ENCODE measurements around the gene S100A2.

S100A2 gene

DNA sequence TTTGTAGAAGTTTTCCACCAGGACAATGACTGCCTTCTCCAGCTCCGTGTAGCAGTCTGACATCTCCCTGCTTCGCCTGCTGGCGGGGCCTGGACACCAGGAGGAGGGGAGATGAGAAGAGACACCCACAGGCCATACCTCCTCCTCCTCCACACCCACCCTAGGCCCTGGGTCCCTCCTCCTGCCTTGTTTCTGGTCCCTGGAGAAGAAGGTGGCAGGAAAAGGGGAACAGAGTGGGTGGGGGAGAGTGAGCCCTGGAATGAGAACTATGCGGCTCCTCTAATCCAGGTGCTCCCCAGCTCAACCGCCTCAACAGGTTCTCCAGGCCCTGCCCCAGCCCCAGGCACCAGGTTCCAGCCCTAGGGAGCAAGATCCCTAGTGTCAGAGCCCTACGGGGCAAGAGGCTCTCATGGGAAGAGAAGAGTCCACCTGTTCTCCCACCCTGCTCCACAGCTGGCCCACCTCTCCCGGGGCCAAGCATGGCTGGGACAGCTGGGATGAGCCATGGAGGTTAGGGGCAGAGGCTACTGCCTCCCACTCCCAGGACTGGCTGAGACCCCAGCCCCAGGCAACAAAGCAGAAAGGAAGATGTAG lies 42.5 kb upstream of the S100A2 start:
- no peak overlapping the region for H3K4me2 ChIP-seq (ENCODE audit: low read depth, low read length, poor library complexity, severe bottlenecking)
- no peaks in the 10 kb centered on the region for H3K4me1 ChIP-seq (ENCODE audit: insufficient read depth, low read length, poor library complexity, severe bottlenecking)
- H3K9me2 ChIP-seq (replicated peaks; ENCODE audit: low read depth, low read length): no peaks in the 10 kb centered on the region
- H3K79me2 ChIP-seq (ENCODE audit: insufficient read depth, low read length): no peaks in the 10 kb centered on the region
- H3K9me3 ChIP-seq (ENCODE audit: insufficient read depth, low read depth, low read length): no peaks in the 10 kb centered on the region
- no peaks in the 10 kb centered on the region for H3K27me3 ChIP-seq (ENCODE audit: insufficient read depth, low read length, poor library complexity, severe bottlenecking)
- H3K36me3 ChIP-seq (ENCODE audit: insufficient read depth, low read length): no peaks in the 10 kb centered on the region
- no peaks in the 10 kb centered on the region for H3F3A ChIP-seq (ENCODE audit: low read depth)
- no peak overlapping the region for H3K9ac ChIP-seq (ENCODE audit: low read depth, low read length, poor library complexity, severe bottlenecking)
- no peak overlapping the region for H2AFZ ChIP-seq (ENCODE audit: low read length)
- H4K20me1 ChIP-seq (ENCODE audit: insufficient read depth, low read length, poor library complexity, severe bottlenecking): no peaks in the 10 kb centered on the region
- H3K4me3 ChIP-seq (ENCODE audit: low read length, poor library complexity, severe bottlenecking): no peak overlapping the region
- TF ChIP-seq EZH2phosphoT487 (IDR thresholded peaks at IDR 0.05; ENCODE audit: borderline replicate concordance): no peak
- TF ChIP-seq, protein P1, sequence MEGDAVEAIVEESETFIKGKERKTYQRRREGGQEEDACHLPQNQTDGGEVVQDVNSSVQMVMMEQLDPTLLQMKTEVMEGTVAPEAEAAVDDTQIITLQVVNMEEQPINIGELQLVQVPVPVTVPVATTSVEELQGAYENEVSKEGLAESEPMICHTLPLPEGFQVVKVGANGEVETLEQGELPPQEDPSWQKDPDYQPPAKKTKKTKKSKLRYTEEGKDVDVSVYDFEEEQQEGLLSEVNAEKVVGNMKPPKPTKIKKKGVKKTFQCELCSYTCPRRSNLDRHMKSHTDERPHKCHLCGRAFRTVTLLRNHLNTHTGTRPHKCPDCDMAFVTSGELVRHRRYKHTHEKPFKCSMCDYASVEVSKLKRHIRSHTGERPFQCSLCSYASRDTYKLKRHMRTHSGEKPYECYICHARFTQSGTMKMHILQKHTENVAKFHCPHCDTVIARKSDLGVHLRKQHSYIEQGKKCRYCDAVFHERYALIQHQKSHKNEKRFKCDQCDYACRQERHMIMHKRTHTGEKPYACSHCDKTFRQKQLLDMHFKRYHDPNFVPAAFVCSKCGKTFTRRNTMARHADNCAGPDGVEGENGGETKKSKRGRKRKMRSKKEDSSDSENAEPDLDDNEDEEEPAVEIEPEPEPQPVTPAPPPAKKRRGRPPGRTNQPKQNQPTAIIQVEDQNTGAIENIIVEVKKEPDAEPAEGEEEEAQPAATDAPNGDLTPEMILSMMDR (conservative IDR thresholded peaks at IDR 0.05; ENCODE audit: low read length): no peak

DNA sequence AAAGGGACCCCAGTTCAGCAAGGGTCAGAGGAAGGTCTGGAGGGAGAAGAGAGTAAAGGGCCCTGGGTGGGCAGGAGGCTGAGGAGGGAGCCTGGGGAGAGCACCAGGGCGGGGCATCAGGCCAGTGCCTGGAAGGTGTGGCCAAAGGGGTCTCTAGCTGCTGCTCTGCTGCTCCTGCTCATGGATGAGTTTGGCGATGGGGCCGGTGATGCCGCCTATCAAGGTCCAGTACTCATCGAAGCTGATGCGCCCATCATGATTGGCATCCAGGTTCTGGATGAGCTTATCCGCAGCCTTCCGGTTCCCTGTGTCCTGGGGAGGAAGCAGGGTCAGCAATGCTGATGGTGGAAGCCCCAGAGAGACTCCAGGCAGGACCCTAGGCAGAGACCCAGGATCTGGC lies 41.7 kb upstream of the S100A2 start:
- no peak overlapping the region for H3K4me2 ChIP-seq (ENCODE audit: low read depth, low read length, poor library complexity, severe bottlenecking)
- no peaks in the 10 kb centered on the region for H3K9me3 ChIP-seq (ENCODE audit: insufficient read depth, low read depth, low read length)
- no peaks in the 10 kb centered on the region for H3K4me1 ChIP-seq (ENCODE audit: insufficient read depth, low read length, poor library complexity, severe bottlenecking)
- TF ChIP-seq EZH2phosphoT487 (IDR thresholded peaks at IDR 0.05; ENCODE audit: borderline replicate concordance): no peak
- TF ChIP-seq, protein P1 (conservative IDR thresholded peaks at IDR 0.05; ENCODE audit: low read length): no peak
- H3F3A ChIP-seq (ENCODE audit: low read depth): no peaks in the 10 kb centered on the region
- no peak overlapping the region for H3K4me3 ChIP-seq (ENCODE audit: low read length, poor library complexity, severe bottlenecking)
- H4K20me1 ChIP-seq (ENCODE audit: insufficient read depth, low read length, poor library complexity, severe bottlenecking): no peaks in the 10 kb centered on the region
- no peaks in the 10 kb centered on the region for H3K27me3 ChIP-seq (ENCODE audit: insufficient read depth, low read length, poor library complexity, severe bottlenecking)
- H3K9me2 ChIP-seq (replicated peaks; ENCODE audit: low read depth, low read length): no peaks in the 10 kb centered on the region
- H3K9ac ChIP-seq (ENCODE audit: low read depth, low read length, poor library complexity, severe bottlenecking): no peak overlapping the region
- H3K79me2 ChIP-seq (ENCODE audit: insufficient read depth, low read length): no peaks in the 10 kb centered on the region
- no peaks in the 10 kb centered on the region for H3K36me3 ChIP-seq (ENCODE audit: insufficient read depth, low read length)
- H2AFZ ChIP-seq (ENCODE audit: low read length): no peak overlapping the region

DNA sequence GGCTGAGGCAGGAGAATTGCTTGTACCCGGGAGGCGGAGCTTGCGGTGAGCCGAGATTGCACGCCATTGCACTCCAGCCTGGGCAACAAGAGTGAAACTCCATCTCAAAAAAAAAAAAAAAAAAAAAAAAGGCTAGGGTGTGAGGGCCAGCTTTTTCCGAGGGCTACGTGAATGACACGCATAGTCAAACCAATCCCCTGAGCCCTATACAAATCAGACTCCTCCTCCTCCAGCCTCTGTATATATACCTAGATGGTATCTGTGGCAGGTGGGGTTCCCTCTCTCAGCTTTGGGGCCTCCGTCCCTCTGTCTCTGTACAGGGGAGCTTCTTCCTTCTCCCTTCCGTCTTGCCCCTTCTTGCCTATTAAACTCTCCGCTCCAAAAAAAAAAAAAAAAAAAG lies 40.5 kb upstream of the S100A2 start:
- no peaks in the 10 kb centered on the region for H3K9me2 ChIP-seq (replicated peaks; ENCODE audit: low read depth, low read length)
- H3K36me3 ChIP-seq (ENCODE audit: insufficient read depth, low read length): no peaks in the 10 kb centered on the region
- H3K4me2 ChIP-seq (ENCODE audit: low read depth, low read length, poor library complexity, severe bottlenecking): no peak overlapping the region
- no peaks in the 10 kb centered on the region for H4K20me1 ChIP-seq (ENCODE audit: insufficient read depth, low read length, poor library complexity, severe bottlenecking)
- TF ChIP-seq, protein P1 (conservative IDR thresholded peaks at IDR 0.05; ENCODE audit: low read length): no peak
- no peak for TF ChIP-seq EZH2phosphoT487 (IDR thresholded peaks at IDR 0.05; ENCODE audit: borderline replicate concordance)
- no peaks in the 10 kb centered on the region for H3K27me3 ChIP-seq (ENCODE audit: insufficient read depth, low read length, poor library complexity, severe bottlenecking)
- no peaks in the 10 kb centered on the region for H3K4me1 ChIP-seq (ENCODE audit: insufficient read depth, low read length, poor library complexity, severe bottlenecking)
- H3K4me3 ChIP-seq (ENCODE audit: low read length, poor library complexity, severe bottlenecking): no peak overlapping the region
- H2AFZ ChIP-seq (ENCODE audit: low read length): no peak overlapping the region
- no peak overlapping the region for H3K9ac ChIP-seq (ENCODE audit: low read depth, low read length, poor library complexity, severe bottlenecking)
- H3K9me3 ChIP-seq (ENCODE audit: insufficient read depth, low read depth, low read length): no peaks in the 10 kb centered on the region
- no peaks in the 10 kb centered on the region for H3K79me2 ChIP-seq (ENCODE audit: insufficient read depth, low read length)
- no peaks in the 10 kb centered on the region for H3F3A ChIP-seq (ENCODE audit: low read depth)
